Panc1 (cell line): ENCODE results near the gene TMEM204.

ENCODE experiments used
- CTCF ChIP-seq: fragments of 450-650 bp; IDR thresholded peaks from 2 replicates; pipeline ENCODE4 v1.5.1; 2017; ENCODE audit warnings: mild to moderate bottlenecking
- POLR2AphosphoS5 ChIP-seq: IDR thresholded peaks from 2 replicates; pipeline ENCODE4 v1.6.1; 2012; ENCODE audit warnings: mild to moderate bottlenecking, low read depth, low read length, moderate library complexity
- REST ChIP-seq, 2 experiments: IDR thresholded peaks; 2 replicates each; pipeline ENCODE4 v1.6.1; 2011 to 2012; ENCODE audit warnings: low read depth in 2 of 2, control low read depth in 1 of 2, low read length in 1 of 2, mild to moderate bottlenecking in 1 of 2, moderate library complexity in 1 of 2; ENCODE audit not compliant: insufficient read depth in 1 of 2
- SIN3A ChIP-seq: IDR thresholded peaks from 2 replicates; pipeline ENCODE4 v1.6.1; 2012; ENCODE audit warnings: low read depth, mild to moderate bottlenecking, low read length, moderate library complexity, borderline replicate concordance; ENCODE audit not compliant: insufficient read depth
- TCF7L2 ChIP-seq: IDR thresholded peaks from 2 replicates; pipeline ENCODE4 v1.6.1; 2011; ENCODE audit warnings: mild to moderate bottlenecking, low read depth, low read length, inconsistent platforms

- TF ChIP-seq TCF7L2 (no peak), CTCF (no peak), REST (IDR thresholded peaks at IDR 0.05; ENCODE audit: insufficient read depth in 1 of 2, low read depth in 2 of 2, low read length in 1 of 2) (no peak), POLR2AphosphoS5 (no peak), SIN3A (no peak)
Measured at GRCh38 chr16:1498899-1499676, 34.4 kb upstream of the TMEM204 start.
